ENCODE results near the gene MPHOSPH9.

Gene MPHOSPH9

GRCh38 chr12:123115409-123116121 lies 117.4 kb downstream of the MPHOSPH9 start:
- H3K9me3 ChIP-seq (ENCODE audit: control insufficient read depth, low read length): no peaks in the 10 kb centered on the region
- H3K27me3 ChIP-seq (replicated peaks; ENCODE audit: control insufficient read depth, insufficient read depth, low read length, poor library complexity, severe bottlenecking): no peaks in the 10 kb centered on the region
- no peaks in the 10 kb centered on the region for H3K36me3 ChIP-seq (ENCODE audit: control insufficient read depth, insufficient read depth, low read length)
- no peak overlapping the region for H3K4me3 ChIP-seq (ENCODE audit: insufficient read depth, low read depth, low read length, poor library complexity, severe bottlenecking)
- no peak for DNase-seq
- peaks cover 8% of the 10 kb centered on the region for H3K4me1 ChIP-seq (ENCODE audit: control insufficient read depth, insufficient read depth, low read length, poor library complexity, severe bottlenecking)
- no peak overlapping the region for H3K27ac ChIP-seq (ENCODE audit: insufficient read depth, low read length, poor library complexity, severe bottlenecking)

- Histone ChIP-seq H3K27ac (ENCODE audit: insufficient read depth, low read length, poor library complexity, severe bottlenecking) (no peak overlapping the region), H3K36me3 (ENCODE audit: control insufficient read depth, insufficient read depth, low read length) (no peaks in the 10 kb centered on the region), H3K9me3 (ENCODE audit: control insufficient read depth, low read length) (no peaks in the 10 kb centered on the region), H3K4me3 (ENCODE audit: insufficient read depth, low read depth, low read length, poor library complexity, severe bottlenecking) (no peak overlapping the region), H3K4me1 (ENCODE audit: control insufficient read depth, insufficient read depth, low read length, poor library complexity, severe bottlenecking) (no peaks in the 10 kb centered on the region), H3K27me3 (replicated peaks; ENCODE audit: control insufficient read depth, insufficient read depth, low read length, poor library complexity, severe bottlenecking) (no peaks in the 10 kb centered on the region)
- DNase-seq: no peak
Observed at GRCh38 chr12:123114304-123115083, 118.4 kb downstream of the MPHOSPH9 start.

GRCh38 chr12:123113026-123113425 lies 119.9 kb downstream of the MPHOSPH9 start:
- H3K27ac ChIP-seq (ENCODE audit: insufficient read depth, low read length, poor library complexity, severe bottlenecking): no peak overlapping the region
- no peak for DNase-seq
- H3K27me3 ChIP-seq (replicated peaks; ENCODE audit: control insufficient read depth, insufficient read depth, low read length, poor library complexity, severe bottlenecking): no peaks in the 10 kb centered on the region
- H3K4me1 ChIP-seq (ENCODE audit: control insufficient read depth, insufficient read depth, low read length, poor library complexity, severe bottlenecking): no peaks in the 10 kb centered on the region
- H3K36me3 ChIP-seq (ENCODE audit: control insufficient read depth, insufficient read depth, low read length): no peaks in the 10 kb centered on the region
- no peak overlapping the region for H3K4me3 ChIP-seq (ENCODE audit: insufficient read depth, low read depth, low read length, poor library complexity, severe bottlenecking)
- no peaks in the 10 kb centered on the region for H3K9me3 ChIP-seq (ENCODE audit: control insufficient read depth, low read length)

GRCh38 chr12:123111498-123112165 lies 121.3 kb downstream of the MPHOSPH9 start:
- Histone ChIP-seq H3K9me3 (ENCODE audit: control insufficient read depth, low read length) (no peaks in the 10 kb centered on the region), H3K4me1 (ENCODE audit: control insufficient read depth, insufficient read depth, low read length, poor library complexity, severe bottlenecking) (peaks cover 12% of the 10 kb centered on the region), H3K27ac (ENCODE audit: insufficient read depth, low read length, poor library complexity, severe bottlenecking) (no peak overlapping the region), H3K27me3 (replicated peaks; ENCODE audit: control insufficient read depth, insufficient read depth, low read length, poor library complexity, severe bottlenecking) (no peaks in the 10 kb centered on the region), H3K4me3 (ENCODE audit: insufficient read depth, low read depth, low read length, poor library complexity, severe bottlenecking) (no peak overlapping the region), H3K36me3 (ENCODE audit: control insufficient read depth, insufficient read depth, low read length) (no peaks in the 10 kb centered on the region)
- DNase-seq: no peak

GRCh38 chr12:123109319-123109772 lies 123.6 kb downstream of the MPHOSPH9 start:
- Histone ChIP-seq H3K36me3 (ENCODE audit: control insufficient read depth, insufficient read depth, low read length) (no peaks in the 10 kb centered on the region), H3K4me1 (ENCODE audit: control insufficient read depth, insufficient read depth, low read length, poor library complexity, severe bottlenecking) (peaks cover 22% of the 10 kb centered on the region), H3K9me3 (ENCODE audit: control insufficient read depth, low read length) (no peaks in the 10 kb centered on the region), H3K4me3 (ENCODE audit: insufficient read depth, low read depth, low read length, poor library complexity, severe bottlenecking) (no peak overlapping the region), H3K27me3 (replicated peaks; ENCODE audit: control insufficient read depth, insufficient read depth, low read length, poor library complexity, severe bottlenecking) (no peaks in the 10 kb centered on the region), H3K27ac (ENCODE audit: insufficient read depth, low read length, poor library complexity, severe bottlenecking) (no peak overlapping the region)
- no peak for DNase-seq

- no peak overlapping the region for H3K27ac ChIP-seq (ENCODE audit: insufficient read depth, low read length, poor library complexity, severe bottlenecking)
- no peaks in the 10 kb centered on the region for H3K9me3 ChIP-seq (ENCODE audit: control insufficient read depth, low read length)
- peaks cover 22% of the 10 kb centered on the region for H3K4me1 ChIP-seq (ENCODE audit: control insufficient read depth, insufficient read depth, low read length, poor library complexity, severe bottlenecking)
- no peak overlapping the region for H3K4me3 ChIP-seq (ENCODE audit: insufficient read depth, low read depth, low read length, poor library complexity, severe bottlenecking)
- no peaks in the 10 kb centered on the region for H3K27me3 ChIP-seq (replicated peaks; ENCODE audit: control insufficient read depth, insufficient read depth, low read length, poor library complexity, severe bottlenecking)
- H3K36me3 ChIP-seq (ENCODE audit: control insufficient read depth, insufficient read depth, low read length): no peaks in the 10 kb centered on the region
- no peak for DNase-seq
Observed at GRCh38 chr12:123108682-123109066, 124.3 kb downstream of the MPHOSPH9 start.

- H3K36me3 ChIP-seq (ENCODE audit: control insufficient read depth, insufficient read depth, low read length): no peaks in the 10 kb centered on the region
- H3K4me1 ChIP-seq (ENCODE audit: control insufficient read depth, insufficient read depth, low read length, poor library complexity, severe bottlenecking): peaks cover 22% of the 10 kb centered on the region
- no peak overlapping the region for H3K27ac ChIP-seq (ENCODE audit: insufficient read depth, low read length, poor library complexity, severe bottlenecking)
- H3K4me3 ChIP-seq (ENCODE audit: insufficient read depth, low read depth, low read length, poor library complexity, severe bottlenecking): no peak overlapping the region
- no peak for DNase-seq
- no peaks in the 10 kb centered on the region for H3K27me3 ChIP-seq (replicated peaks; ENCODE audit: control insufficient read depth, insufficient read depth, low read length, poor library complexity, severe bottlenecking)
- no peaks in the 10 kb centered on the region for H3K9me3 ChIP-seq (ENCODE audit: control insufficient read depth, low read length)
Observed at GRCh38 chr12:123107926-123108681, 124.8 kb downstream of the MPHOSPH9 start.

GRCh38 chr12:123106640-123107359 lies 126.1 kb downstream of the MPHOSPH9 start:
- Histone ChIP-seq H3K27ac (ENCODE audit: insufficient read depth, low read length, poor library complexity, severe bottlenecking) (peak overlapping the region; percentile 23), H3K27me3 (replicated peaks; ENCODE audit: control insufficient read depth, insufficient read depth, low read length, poor library complexity, severe bottlenecking) (no peaks in the 10 kb centered on the region), H3K4me3 (ENCODE audit: insufficient read depth, low read depth, low read length, poor library complexity, severe bottlenecking) (peak overlapping the region; percentile 16), H3K9me3 (ENCODE audit: control insufficient read depth, low read length) (no peaks in the 10 kb centered on the region), H3K36me3 (ENCODE audit: control insufficient read depth, insufficient read depth, low read length) (no peaks in the 10 kb centered on the region), H3K4me1 (ENCODE audit: control insufficient read depth, insufficient read depth, low read length, poor library complexity, severe bottlenecking) (peaks cover 22% of the 10 kb centered on the region)
- DNase-seq: peak; percentile 5 to 25 (median 6)

- H3K36me3 ChIP-seq (ENCODE audit: control insufficient read depth, insufficient read depth, low read length): no peaks in the 10 kb centered on the region
- no peak overlapping the region for H3K4me3 ChIP-seq (ENCODE audit: insufficient read depth, low read depth, low read length, poor library complexity, severe bottlenecking)
Observed at GRCh38 chr12:123105211-123105826, 127.6 kb downstream of the MPHOSPH9 start.

More at GRCh38 chr12:123105211-123105826, 127.6 kb downstream of the MPHOSPH9 start:
- H3K27me3 ChIP-seq (replicated peaks; ENCODE audit: control insufficient read depth, insufficient read depth, low read length, poor library complexity, severe bottlenecking): no peaks in the 10 kb centered on the region
- no peaks in the 10 kb centered on the region for H3K9me3 ChIP-seq (ENCODE audit: control insufficient read depth, low read length)
- H3K27ac ChIP-seq (ENCODE audit: insufficient read depth, low read length, poor library complexity, severe bottlenecking): no peak overlapping the region
- peaks cover 22% of the 10 kb centered on the region for H3K4me1 ChIP-seq (ENCODE audit: control insufficient read depth, insufficient read depth, low read length, poor library complexity, severe bottlenecking)
- DNase-seq: no peak

All from effector memory CD4-positive, alpha-beta T cell (primary cell).